Uterus (tissue), 2 donors: Measurements from ENCODE around the gene PCTP.

Experiments
- POLR2A ChIP-seq, 2 donors: fragments of 450-650 bp; IDR thresholded peaks; one replicate each; pipeline ENCODE4 v1.6.1; 2016; ENCODE audit warnings: antibody characterized with exemption in 2 of 2, mild to moderate bottlenecking in 1 of 2, moderate library complexity in 1 of 2
- TF ChIP-seq, protein P1 (sequence below), 4 experiments: fragments of 200-600 bp in 2 of 4; fragments of 450-650 bp in 2 of 4; sonication (generic) in 2 of 4; IDR thresholded peaks; one replicate each; pipeline ENCODE4 v1.5.1; 2016 to 2019; ENCODE audit warnings: antibody characterized with exemption in 4 of 4, mild to moderate bottlenecking in 2 of 4, moderate library complexity in 1 of 4

- TF ChIP-seq POLR2A (IDR thresholded peaks at IDR 0.05) = no peak
- TF ChIP-seq, protein P1, sequence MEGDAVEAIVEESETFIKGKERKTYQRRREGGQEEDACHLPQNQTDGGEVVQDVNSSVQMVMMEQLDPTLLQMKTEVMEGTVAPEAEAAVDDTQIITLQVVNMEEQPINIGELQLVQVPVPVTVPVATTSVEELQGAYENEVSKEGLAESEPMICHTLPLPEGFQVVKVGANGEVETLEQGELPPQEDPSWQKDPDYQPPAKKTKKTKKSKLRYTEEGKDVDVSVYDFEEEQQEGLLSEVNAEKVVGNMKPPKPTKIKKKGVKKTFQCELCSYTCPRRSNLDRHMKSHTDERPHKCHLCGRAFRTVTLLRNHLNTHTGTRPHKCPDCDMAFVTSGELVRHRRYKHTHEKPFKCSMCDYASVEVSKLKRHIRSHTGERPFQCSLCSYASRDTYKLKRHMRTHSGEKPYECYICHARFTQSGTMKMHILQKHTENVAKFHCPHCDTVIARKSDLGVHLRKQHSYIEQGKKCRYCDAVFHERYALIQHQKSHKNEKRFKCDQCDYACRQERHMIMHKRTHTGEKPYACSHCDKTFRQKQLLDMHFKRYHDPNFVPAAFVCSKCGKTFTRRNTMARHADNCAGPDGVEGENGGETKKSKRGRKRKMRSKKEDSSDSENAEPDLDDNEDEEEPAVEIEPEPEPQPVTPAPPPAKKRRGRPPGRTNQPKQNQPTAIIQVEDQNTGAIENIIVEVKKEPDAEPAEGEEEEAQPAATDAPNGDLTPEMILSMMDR (IDR thresholded peaks at IDR 0.05) = no peak
Measured at GRCh38 chr17:55778389-55779118, 27.7 kb downstream of the PCTP start.
